SU-DHL-6 (cell line): ENCODE results near the gene COL5A1.
A peak's percentile ranks its signal among the peaks of the same experiment; 100 is the strongest.

Experiments used
- H2AFZ ChIP-seq: fragments of 200-600 bp; sonication (generic); 2 replicates; pipeline ENCODE4 v1.6.1; 2014; ENCODE audit warnings: low read depth, mild to moderate bottlenecking, moderate library complexity, mixed read lengths, antibody characterized with exemption, low read length; ENCODE audit not compliant: severe bottlenecking
- H3F3A ChIP-seq: fragments of 200-600 bp; shearing (Covaris generic); 2 replicates; pipeline ENCODE4 v1.6.0; 2016; ENCODE audit warnings: antibody characterized with exemption, mild to moderate bottlenecking; ENCODE audit not compliant: insufficient read depth
- H3K27ac ChIP-seq: fragments of 200-600 bp; sonication (generic); 2 replicates; pipeline ENCODE4 v1.5.1; 2016; ENCODE audit warnings: low read depth, mild to moderate bottlenecking, low read length, moderate library complexity, mixed read lengths
- H3K27me3 ChIP-seq: fragments of 200-600 bp; sonication (generic), shearing (Covaris generic); 2 replicates; pipeline ENCODE4 v1.6.0; 2014; ENCODE audit warnings: mild to moderate bottlenecking, low read length
- H3K36me3 ChIP-seq: fragments of 200-600 bp; sonication (generic); 2 replicates; pipeline ENCODE4 v1.6.1; 2014; ENCODE audit warnings: mild to moderate bottlenecking, low read length, mixed read lengths
- H3K4me2 ChIP-seq: fragments of 300-600, 200-600 bp; shearing (Covaris generic), sonication (generic); 2 replicates; pipeline ENCODE4 v1.6.0; 2014; ENCODE audit warnings: low read length, low read depth, mild to moderate bottlenecking; ENCODE audit not compliant: poor library complexity, severe bottlenecking
- H3K4me3 ChIP-seq: fragments of 200-600 bp; sonication (generic); 2 replicates; pipeline ENCODE4 v1.5.1; 2014; ENCODE audit warnings: antibody characterized with exemption, low read length, mild to moderate bottlenecking, mixed read lengths; ENCODE audit not compliant: insufficient read depth, poor library complexity, severe bottlenecking
- H3K79me2 ChIP-seq: fragments of 200-600 bp; sonication (generic); 2 replicates; pipeline ENCODE4 v1.6.1; 2014; ENCODE audit warnings: mild to moderate bottlenecking, low read length, moderate library complexity; ENCODE audit not compliant: insufficient read depth
- H3K9ac ChIP-seq: fragments of 200-600 bp; sonication (generic); 2 replicates; pipeline ENCODE4 v1.7.0; 2014; ENCODE audit warnings: mild to moderate bottlenecking, low read length
- H3K9me2 ChIP-seq: fragments of 200-600 bp; sonication (generic); replicated peaks from 2 replicates; pipeline ENCODE4 v1.6.1; 2014; ENCODE audit warnings: low read length; ENCODE audit not compliant: insufficient read depth
- H3K9me3 ChIP-seq: fragments of 200-600 bp; sonication (generic); 2 replicates; pipeline ENCODE4 v1.6.1; 2014; ENCODE audit warnings: low read length, mixed read lengths; ENCODE audit not compliant: insufficient read depth
- H4K20me1 ChIP-seq: fragments of 200-600 bp; sonication (generic); 2 replicates; pipeline ENCODE4 v1.6.1; 2014; ENCODE audit warnings: low read depth, mild to moderate bottlenecking, antibody characterized with exemption, low read length, moderate library complexity, mixed read lengths
- CTCF ChIP-seq: fragments of 200-600 bp; sonication (generic); IDR thresholded peaks from one replicate; pipeline ENCODE4 v1.5.1; 2017; ENCODE audit warnings: antibody characterized with exemption, mild to moderate bottlenecking, low read length, moderate library complexity; ENCODE audit not compliant: insufficient read depth, poor library complexity, severe bottlenecking
- EZH2phosphoT487 ChIP-seq: fragments of 200-600 bp; sonication (generic), shearing (Covaris generic); conservative IDR thresholded peaks from 2 replicates; pipeline ENCODE4 v1.6.1; 2018; ENCODE audit warnings: mild to moderate bottlenecking, antibody characterized with exemption, low read length, moderate library complexity, mixed read lengths

Gene COL5A1

GRCh38 chr9:134887686-134888602, 246.3 kb downstream of the COL5A1 start:
- Histone ChIP-seq H3K9me3 (no peaks in the 10 kb centered on the region), H4K20me1 (no peaks in the 10 kb centered on the region), H3K9ac (peak overlapping the region; percentile 21; the same call in 1 of the 2 replicates), H3K27ac (peak overlapping the region; percentile 92), H3F3A (peaks cover 12% of the 10 kb centered on the region), H3K4me3 (no peak overlapping the region), H3K4me2 (peak overlapping the region; percentile 56), H3K9me2 (no peaks in the 10 kb centered on the region), H3K36me3 (no peaks in the 10 kb centered on the region), H2AFZ (no peak overlapping the region), H3K27me3 (no peaks in the 10 kb centered on the region), H3K79me2 (no peaks in the 10 kb centered on the region)
- TF ChIP-seq EZH2phosphoT487, result no peak
- no peak for TF ChIP-seq CTCF

GRCh38 chr9:134888603-134889190, 247.1 kb downstream of the COL5A1 start:
- TF ChIP-seq EZH2phosphoT487, result no peak
- no peak for TF ChIP-seq CTCF
- Histone ChIP-seq H3K9ac (peak overlapping the region; percentile 21; the same call in 1 of the 2 replicates), H3K27ac (peak overlapping the region; percentile 92), H3K27me3 (no peaks in the 10 kb centered on the region), H4K20me1 (no peaks in the 10 kb centered on the region), H3K36me3 (no peaks in the 10 kb centered on the region), H3K9me2 (no peaks in the 10 kb centered on the region), H3K4me3 (no peak overlapping the region), H2AFZ (no peak overlapping the region), H3K4me2 (peak overlapping the region; percentile 56), H3K9me3 (no peaks in the 10 kb centered on the region), H3K79me2 (no peaks in the 10 kb centered on the region), H3F3A (peaks cover 12% of the 10 kb centered on the region)

GRCh38 chr9:134889386-134890154, 248.0 kb downstream of the COL5A1 start:
- Histone ChIP-seq H3K4me2 (peak overlapping the region; percentile 56), H3K9me2 (no peaks in the 10 kb centered on the region), H2AFZ (no peak overlapping the region), H3K27ac (peak overlapping the region; percentile 92), H3K36me3 (no peaks in the 10 kb centered on the region), H3K9me3 (no peaks in the 10 kb centered on the region), H3F3A (peaks cover 12% of the 10 kb centered on the region), H3K4me3 (no peak overlapping the region), H3K79me2 (no peaks in the 10 kb centered on the region), H3K27me3 (no peaks in the 10 kb centered on the region), H4K20me1 (no peaks in the 10 kb centered on the region), H3K9ac (peak overlapping the region; percentile 14; the same call in 1 of the 2 replicates)
- no peak for TF ChIP-seq EZH2phosphoT487
- no peak for TF ChIP-seq CTCF
